SK-N-MC (cell line): ENCODE results near the gene ACAT2.
A peak's percentile ranks its signal among the peaks of the same experiment; 100 is the strongest.

Source experiments
- EZH2 ChIP-seq: fragments of 200-600 bp; sonication (generic); IDR thresholded peaks from one replicate; pipeline ENCODE4 v1.6.1; 2017; ENCODE audit warnings: antibody characterized with exemption
- POLR2AphosphoS5 ChIP-seq: IDR thresholded peaks from 2 replicates; pipeline ENCODE4 v1.6.1; 2012; ENCODE audit warnings: mild to moderate bottlenecking, low read depth, low read length, borderline replicate concordance

GRCh38 chr6:159759645-159760044, 2.2 kb upstream of the ACAT2 start:
- TF ChIP-seq EZH2 (no peak), POLR2AphosphoS5 (0 out of 2 replicates have a peak, but pooled peaks have one; percentile 20)
